Mucosa of descending colon (tissue), 3 donors: ENCODE measurements around the gene GSTK1. TPM values are rescaled to one million over a fixed set of nuclear protein-coding genes. Genes with fewer than 3 reads are reported as not detected.
A peak's percentile ranks its signal among the peaks of the same experiment; 100 is the strongest.

Source experiments
- ATAC-seq: fragments of 200-7000 bp; cut with Tn5 transposase; one replicate; pipeline ENCODE4 v1.9.1; 2020; ENCODE audit warnings: mild to moderate bottlenecking, moderate library complexity
- DNase-seq, 3 donors: peaks; one replicate each; pipeline ENCODE4 v3.0.0-alpha.2; 2020
- H3K36me3 ChIP-seq: fragments of 200-600 bp; one replicate; pipeline ENCODE4 v1.8.0; 2021; ENCODE audit warnings: low read depth, mild to moderate bottlenecking
- H3K4me1 ChIP-seq: fragments of 200-600 bp; one replicate; pipeline ENCODE4 v1.8.0; 2021; ENCODE audit warnings: low read depth, mild to moderate bottlenecking
- H3K4me3 ChIP-seq: fragments of 200-600 bp; one replicate; pipeline ENCODE4 v1.8.0; 2021; ENCODE audit warnings: mild to moderate bottlenecking
- H3K9me3 ChIP-seq: fragments of 200-600 bp; one replicate; pipeline ENCODE4 v1.8.0; 2021; ENCODE audit warnings: mild to moderate bottlenecking
- intact Hi-C, 2 donors: fragments of 100-400 bp; cut with DNase I in 1 of 2; cut with micrococcal nuclease in 1 of 2; formaldehyde crosslinking; loops; one replicate each; pipeline versions ENCODE4 v1.11.0 to v1.11.1; 2022; cut with DNase I, micrococcal nuclease
- total RNA-seq, 3 donors: library from RNA; stranded (reverse); fragmentation: NEBNext Ultra II Directional in 2 of 3; extraction: Animal tissue kit (Norgen Biotek cat#: 25700) in 2 of 3; gene quantifications; one replicate each; pipeline versions ENCODE4 v1.2.1 to v1.2.4, GENCODE V29; 2021 to 2023
- TF ChIP-seq, protein P1 (sequence below): fragments of 200-600 bp; IDR thresholded peaks from one replicate; pipeline ENCODE4 v1.8.0; 2022; ENCODE audit warnings: antibody characterized with exemption, mild to moderate bottlenecking
- donor health status: DM: no; HTN: no; CAD: no; lungs with moderate emphysema.
- donor health status: DM: no; HTN: no; CAD: no.
- donor health status: DM: no; HTN: yes; CAD: no.

The GSTK1 gene
- total RNA-seq, 3 donors from 2014 or later = 193 to 363 (median 355) TPM

GRCh38 chr7:143290293-143290692 is 27.1 kb downstream of the GSTK1 start:
- DNase-seq (no peak), ATAC-seq (no peak)
- Histone ChIP-seq H3K4me3 (no peak overlapping the region), H3K36me3 (no peaks in the 10 kb centered on the region), H3K4me1 (peaks cover 35% of the 10 kb centered on the region), H3K9me3 (no peaks in the 10 kb centered on the region)
- intact Hi-C loops = loop anchor here in 1 of 2 donors (10.0 kb wide), 1 partner anchor 45 kb away; no protein-coding TSS in a partner anchor
- TF ChIP-seq, protein P1, sequence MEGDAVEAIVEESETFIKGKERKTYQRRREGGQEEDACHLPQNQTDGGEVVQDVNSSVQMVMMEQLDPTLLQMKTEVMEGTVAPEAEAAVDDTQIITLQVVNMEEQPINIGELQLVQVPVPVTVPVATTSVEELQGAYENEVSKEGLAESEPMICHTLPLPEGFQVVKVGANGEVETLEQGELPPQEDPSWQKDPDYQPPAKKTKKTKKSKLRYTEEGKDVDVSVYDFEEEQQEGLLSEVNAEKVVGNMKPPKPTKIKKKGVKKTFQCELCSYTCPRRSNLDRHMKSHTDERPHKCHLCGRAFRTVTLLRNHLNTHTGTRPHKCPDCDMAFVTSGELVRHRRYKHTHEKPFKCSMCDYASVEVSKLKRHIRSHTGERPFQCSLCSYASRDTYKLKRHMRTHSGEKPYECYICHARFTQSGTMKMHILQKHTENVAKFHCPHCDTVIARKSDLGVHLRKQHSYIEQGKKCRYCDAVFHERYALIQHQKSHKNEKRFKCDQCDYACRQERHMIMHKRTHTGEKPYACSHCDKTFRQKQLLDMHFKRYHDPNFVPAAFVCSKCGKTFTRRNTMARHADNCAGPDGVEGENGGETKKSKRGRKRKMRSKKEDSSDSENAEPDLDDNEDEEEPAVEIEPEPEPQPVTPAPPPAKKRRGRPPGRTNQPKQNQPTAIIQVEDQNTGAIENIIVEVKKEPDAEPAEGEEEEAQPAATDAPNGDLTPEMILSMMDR = no peak

- DNase-seq (no peak), ATAC-seq (no peak)
- intact Hi-C loops = loop anchor here in 1 of 2 donors (10.0 kb wide), 1 partner anchor 48 kb away; no protein-coding TSS in a partner anchor
- no peaks in the 10 kb centered on the region for H3K36me3 ChIP-seq
- TF ChIP-seq, protein P1 = no peak
- no peak overlapping the region for H3K4me3 ChIP-seq
- peaks cover 22% of the 10 kb centered on the region for H3K4me1 ChIP-seq
- H3K9me3 ChIP-seq = no peaks in the 10 kb centered on the region
Observed at GRCh38 chr7:143292876-143293275, 29.6 kb downstream of the GSTK1 start.

DNA sequence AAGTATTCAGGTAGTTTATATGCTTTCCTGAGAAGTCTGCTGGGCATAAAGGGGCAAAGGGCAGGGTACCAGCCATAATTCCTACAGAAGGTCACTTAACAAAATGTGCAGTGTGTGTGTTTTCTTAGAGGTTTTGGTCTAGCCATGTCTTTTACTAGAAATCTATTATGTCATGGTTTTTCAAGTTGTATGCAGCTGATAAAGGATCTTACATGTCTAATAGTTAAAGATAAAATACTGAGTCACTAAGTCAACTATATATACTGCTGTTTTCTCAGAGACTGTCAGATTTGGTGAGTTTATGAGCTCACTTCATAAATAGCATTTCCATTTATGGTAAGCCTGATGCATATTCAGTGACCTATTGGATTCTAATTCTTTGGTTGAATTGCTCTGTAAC is 32.6 kb downstream of the GSTK1 start:
- intact Hi-C loops = loop anchor here in 1 of 2 donors (10.0 kb wide), 1 partner anchor 51 kb away; no protein-coding TSS in a partner anchor
- TF ChIP-seq, protein P1 = no peak
- Histone ChIP-seq H3K4me1 (peaks cover 3% of the 10 kb centered on the region), H3K4me3 (no peak overlapping the region), H3K9me3 (no peaks in the 10 kb centered on the region), H3K36me3 (no peaks in the 10 kb centered on the region)
- DNase-seq = no peak
- ATAC-seq = peak; percentile 36

- TF ChIP-seq, protein P1 = no peak
- ATAC-seq = no peak
- no peaks in the 10 kb centered on the region for H3K4me1 ChIP-seq
- no peaks in the 10 kb centered on the region for H3K36me3 ChIP-seq
- no peak for DNase-seq
- intact Hi-C loops = loop anchor here in 1 of 2 donors (10.0 kb wide), 1 partner anchor 52 kb away; no protein-coding TSS in a partner anchor
- no peaks in the 10 kb centered on the region for H3K9me3 ChIP-seq
- no peak overlapping the region for H3K4me3 ChIP-seq
Observed at GRCh38 chr7:143296686-143297085, 33.4 kb downstream of the GSTK1 start.

- H3K4me3 ChIP-seq = no peak overlapping the region
- TF ChIP-seq, protein P1 = no peak
- ATAC-seq (no peak), DNase-seq (no peak)
- intact Hi-C loops = loop anchor here in 1 of 2 donors (10.0 kb wide), 1 partner anchor 55 kb away; no protein-coding TSS in a partner anchor
- no peaks in the 10 kb centered on the region for H3K36me3 ChIP-seq
- peaks cover 2% of the 10 kb centered on the region for H3K4me1 ChIP-seq
- H3K9me3 ChIP-seq = no peaks in the 10 kb centered on the region
Observed at GRCh38 chr7:143299346-143299745, 36.1 kb downstream of the GSTK1 start.
